Hematopoietic multipotent progenitor cell treated with erythropoietin and hydrocortisone succinate and interleukin-3 and kit ligand, for 17 days (in vitro differentiated cells): ENCODE results near the gene RAD54L.
"Not testable (repeated sequence)": the region's sequence is repeated elsewhere in the genome, so short reads cannot be mapped to it uniquely, and the experiment has no call there.

Experiments used
- DNase-seq: peaks from one replicate; pipeline ENCODE4 v3.0.0-alpha.2; 2015; ENCODE audit warnings: low spot score

Gene RAD54L

DNA sequence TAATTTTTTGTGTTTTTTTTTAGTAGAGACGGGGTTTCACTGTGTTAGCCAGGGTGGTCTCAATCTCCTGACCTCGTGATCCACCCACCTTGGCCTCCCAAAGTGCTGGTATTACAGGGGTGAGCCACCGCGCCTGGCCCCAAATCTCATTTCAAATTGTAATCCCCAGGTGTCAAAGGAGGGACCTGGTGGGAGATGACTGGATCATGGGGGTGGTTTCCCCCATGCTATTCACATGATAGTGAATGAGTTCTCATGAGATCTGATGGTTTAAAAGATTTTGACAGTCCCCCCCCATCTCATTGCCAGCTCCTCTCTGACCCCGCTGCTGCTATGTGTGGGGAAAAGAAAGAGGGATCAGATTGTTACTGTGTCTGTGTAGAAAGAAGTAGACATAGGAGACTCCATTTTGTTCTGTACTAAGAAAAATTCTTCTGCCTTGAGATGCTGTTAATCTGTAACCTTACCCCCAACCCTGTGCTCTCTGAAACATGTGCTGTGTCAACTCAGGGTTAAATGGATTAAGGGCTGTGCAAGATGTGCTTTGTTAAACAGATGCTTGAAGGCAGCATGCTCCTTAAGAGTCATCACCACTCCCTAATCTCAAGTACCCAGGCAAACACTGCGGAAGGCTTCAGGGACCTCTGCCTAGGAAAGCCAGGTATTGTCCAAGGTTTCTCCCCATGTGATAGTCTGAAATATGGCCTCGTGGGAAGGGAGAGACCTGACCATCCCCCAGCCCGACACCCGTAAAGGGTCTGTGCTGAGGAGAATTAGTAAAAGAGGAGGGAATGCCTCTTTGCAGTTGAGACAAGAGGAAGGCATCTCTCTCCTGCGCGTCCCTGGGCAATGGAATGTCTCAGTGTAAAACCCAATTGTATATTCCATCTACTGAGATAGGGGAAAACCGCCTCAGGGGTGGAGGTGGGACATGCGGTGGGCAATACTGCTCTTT is 72.7 kb downstream of the RAD54L start:
- DNase-seq: not testable (repeated sequence)

DNA sequence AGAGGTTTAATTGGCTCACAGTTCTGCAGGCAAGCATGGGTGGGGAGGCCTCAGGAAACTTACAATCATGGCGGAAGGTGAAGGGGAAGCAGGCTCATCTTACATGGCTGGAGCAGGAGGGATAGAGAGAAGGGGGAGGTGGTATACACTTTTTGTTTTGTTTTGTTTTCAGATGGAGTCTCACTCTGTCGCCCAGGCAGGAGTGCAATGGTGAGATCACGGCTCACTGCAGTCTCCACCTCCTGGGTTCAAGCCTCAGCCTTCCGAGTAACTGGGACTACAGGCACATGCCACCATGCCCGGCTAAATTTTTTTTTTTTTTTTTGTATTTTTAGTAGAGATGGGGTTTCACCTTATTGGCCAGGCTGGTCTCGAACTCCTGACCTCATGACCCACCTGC is 74.6 kb downstream of the RAD54L start:
- DNase-seq: not testable (repeated sequence)

DNA sequence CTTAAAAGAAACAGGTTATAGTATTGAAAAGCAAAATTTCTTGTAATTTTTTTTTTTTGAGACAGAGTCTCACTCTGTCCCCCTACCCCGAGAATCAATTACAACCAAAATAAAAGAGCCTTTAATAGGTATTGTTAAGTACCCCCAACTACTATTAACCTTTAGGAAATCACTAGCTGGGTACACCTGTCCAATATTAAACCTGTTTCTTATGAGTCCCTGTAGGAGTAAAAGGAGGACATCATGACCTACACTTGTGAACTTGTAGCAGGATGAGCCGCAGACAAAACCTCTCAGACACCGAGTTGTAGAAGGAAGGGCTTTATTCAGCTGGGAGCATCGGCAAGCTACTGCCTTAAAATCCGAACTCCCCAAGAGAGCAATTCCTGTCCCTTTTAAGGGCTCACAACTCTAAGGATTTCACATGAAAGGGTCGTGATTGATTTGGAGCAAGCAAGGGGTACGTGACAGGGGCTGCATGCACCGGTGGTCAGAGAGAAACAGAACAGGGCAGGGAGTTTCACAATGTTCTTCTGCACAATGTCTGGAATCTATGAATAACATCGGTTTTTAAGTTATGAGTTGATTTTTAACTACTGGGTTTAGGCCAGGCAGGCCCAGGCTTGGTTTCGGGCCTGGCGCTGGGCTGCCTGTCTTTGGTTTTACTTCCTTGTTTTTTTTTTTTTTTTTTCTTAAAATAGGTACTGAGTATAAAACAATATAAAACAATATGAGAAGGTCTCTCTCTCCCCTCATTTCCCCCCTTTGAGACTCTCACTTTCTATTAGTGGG is 77.9 kb downstream of the RAD54L start:
- not testable (repeated sequence) for DNase-seq
